Measurements from ENCODE around the gene TRPM1.

The TRPM1 gene

DNA sequence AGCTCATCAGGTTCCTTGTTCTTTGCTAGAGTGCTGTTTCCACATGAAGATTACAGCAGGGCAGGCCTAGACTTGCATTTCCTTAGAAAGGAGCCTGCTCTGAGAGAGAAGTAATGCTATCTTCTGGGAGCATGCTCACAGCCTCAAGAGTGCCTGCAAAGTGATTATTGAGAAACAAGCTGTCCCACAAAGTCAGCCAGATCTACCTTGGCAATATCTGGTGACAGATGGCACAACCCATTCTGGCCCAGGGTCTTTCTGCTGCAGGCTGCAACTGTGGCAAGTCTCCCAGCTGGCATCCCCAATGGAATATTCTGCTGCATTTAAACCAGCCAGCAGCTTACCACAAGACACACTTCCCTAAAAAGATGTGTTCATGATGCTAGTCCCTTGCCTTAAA, 139.4 kb downstream of the TRPM1 start:
- DNase-seq, result no peak

- no peak for DNase-seq
Observed at GRCh38 chr15:30958219-30958618, 143.3 kb downstream of the TRPM1 start.

- no peak for DNase-seq
Observed at GRCh38 chr15:30956216-30957124, 145.1 kb downstream of the TRPM1 start.

DNA sequence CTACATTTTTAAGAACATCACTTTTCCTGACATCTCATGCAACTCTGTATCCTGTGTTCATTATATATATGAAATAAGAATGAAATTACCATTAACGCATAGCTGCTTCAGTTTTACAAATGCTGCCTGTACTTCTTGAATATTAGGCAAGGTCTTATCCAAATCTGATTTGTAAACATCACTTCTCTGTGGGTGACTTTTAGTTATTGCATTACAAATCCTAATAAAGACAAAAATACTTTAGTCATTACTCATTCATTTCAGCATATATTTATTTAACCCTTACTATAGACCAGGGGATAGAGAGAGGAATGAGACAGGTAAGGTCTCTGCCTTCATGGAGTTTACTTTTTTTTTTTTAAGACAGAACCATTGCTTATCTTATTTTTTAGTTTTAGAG, 146.9 kb downstream of the TRPM1 start:
- no peak for DNase-seq

DNA sequence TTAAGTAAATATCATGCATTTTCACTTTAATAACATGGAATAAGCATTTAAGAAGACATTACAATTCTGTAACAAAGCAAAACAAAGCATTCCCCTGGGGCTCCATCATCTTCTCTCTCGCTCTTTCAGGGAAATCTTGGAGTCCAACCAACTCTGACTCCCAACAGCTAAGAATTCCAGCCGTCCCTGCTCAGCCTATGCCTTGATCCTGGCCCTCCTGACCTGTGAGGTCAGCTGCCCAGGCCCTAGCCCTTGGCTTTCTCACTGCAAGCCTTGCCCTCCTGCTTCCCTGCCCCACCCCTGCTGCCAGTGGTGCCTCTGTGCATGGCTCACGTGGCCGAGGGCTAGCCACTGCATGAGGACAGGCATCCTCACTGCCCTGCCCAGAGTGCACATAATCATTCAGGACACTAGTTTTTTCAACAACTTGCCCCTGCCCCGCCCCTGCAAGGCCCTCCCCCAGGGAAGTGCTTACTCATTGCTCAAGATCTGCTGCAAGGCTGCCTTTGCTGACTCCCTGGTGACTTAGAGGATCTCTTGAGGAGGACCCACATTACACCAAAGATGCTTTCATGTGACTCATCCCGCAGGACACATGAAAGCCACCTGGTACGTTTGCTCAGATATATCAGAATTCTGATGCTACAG, 147.7 kb downstream of the TRPM1 start:
- peak in 1 of 2 donors; percentile 14 for DNase-seq

DNA sequence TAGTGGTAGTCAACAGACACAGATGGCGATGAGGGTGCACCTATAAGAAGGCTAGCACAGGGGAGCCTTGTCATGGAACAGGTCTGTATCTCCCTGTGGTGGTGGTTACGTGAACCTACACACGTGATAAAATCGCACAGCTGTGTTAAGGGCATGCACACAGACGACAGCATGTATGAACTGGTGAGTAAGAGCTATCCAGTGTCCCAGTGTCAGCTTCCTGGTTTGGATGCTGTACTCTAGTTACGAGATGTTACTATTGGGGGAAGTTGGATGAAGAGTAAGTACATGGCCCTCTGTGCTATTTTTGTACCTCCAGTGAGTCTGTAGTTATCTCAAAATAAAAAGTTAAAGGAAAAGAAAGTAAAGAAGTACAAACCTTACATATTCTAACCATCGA, 148.3 kb downstream of the TRPM1 start:
- no peak for DNase-seq

Data from CD4-positive, alpha-beta T cell treated with Interleukin-1 beta for 1 hour (primary cell).